Measurements from ENCODE around the gene SNAPC3. TPM values are rescaled to one million over a fixed set of nuclear protein-coding genes. Genes with fewer than 3 reads are reported as not detected.

Gene SNAPC3
- total RNA-seq, 1 experiment from 2014 or later: 21.9 TPM

DNA sequence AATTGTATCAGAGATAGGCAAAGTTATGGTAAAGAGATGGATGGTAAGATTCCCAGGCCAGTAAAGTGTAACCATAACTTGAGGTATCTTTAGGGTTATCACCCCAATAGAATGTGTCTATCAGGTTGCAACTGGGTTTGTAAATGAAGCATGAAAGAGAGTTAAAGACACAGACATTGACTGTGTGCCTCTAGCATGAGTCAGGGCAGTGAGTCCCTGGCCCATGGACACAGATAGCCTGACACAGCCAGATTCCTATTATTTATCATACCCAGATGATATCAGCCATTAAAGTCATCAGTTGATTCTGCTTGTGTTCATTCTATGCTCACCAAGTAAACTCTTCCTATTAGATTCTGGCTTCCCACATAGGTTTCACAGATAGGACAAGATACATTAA is 33.5 kb upstream of the SNAPC3 start:
- CTCF ChIA-PET: interaction anchor here (0.6 to 1.4 kb wide), 2 partner anchors 172 to 179 kb away, joined by 3 read pairs; no protein-coding TSS in a partner anchor
- TF ChIP-seq, protein P1, sequence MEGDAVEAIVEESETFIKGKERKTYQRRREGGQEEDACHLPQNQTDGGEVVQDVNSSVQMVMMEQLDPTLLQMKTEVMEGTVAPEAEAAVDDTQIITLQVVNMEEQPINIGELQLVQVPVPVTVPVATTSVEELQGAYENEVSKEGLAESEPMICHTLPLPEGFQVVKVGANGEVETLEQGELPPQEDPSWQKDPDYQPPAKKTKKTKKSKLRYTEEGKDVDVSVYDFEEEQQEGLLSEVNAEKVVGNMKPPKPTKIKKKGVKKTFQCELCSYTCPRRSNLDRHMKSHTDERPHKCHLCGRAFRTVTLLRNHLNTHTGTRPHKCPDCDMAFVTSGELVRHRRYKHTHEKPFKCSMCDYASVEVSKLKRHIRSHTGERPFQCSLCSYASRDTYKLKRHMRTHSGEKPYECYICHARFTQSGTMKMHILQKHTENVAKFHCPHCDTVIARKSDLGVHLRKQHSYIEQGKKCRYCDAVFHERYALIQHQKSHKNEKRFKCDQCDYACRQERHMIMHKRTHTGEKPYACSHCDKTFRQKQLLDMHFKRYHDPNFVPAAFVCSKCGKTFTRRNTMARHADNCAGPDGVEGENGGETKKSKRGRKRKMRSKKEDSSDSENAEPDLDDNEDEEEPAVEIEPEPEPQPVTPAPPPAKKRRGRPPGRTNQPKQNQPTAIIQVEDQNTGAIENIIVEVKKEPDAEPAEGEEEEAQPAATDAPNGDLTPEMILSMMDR (IDR thresholded peaks at IDR 0.05; ENCODE audit: unreplicated experiment): no peak
- DNase-seq (ENCODE audit: unreplicated experiment): no peak

DNA sequence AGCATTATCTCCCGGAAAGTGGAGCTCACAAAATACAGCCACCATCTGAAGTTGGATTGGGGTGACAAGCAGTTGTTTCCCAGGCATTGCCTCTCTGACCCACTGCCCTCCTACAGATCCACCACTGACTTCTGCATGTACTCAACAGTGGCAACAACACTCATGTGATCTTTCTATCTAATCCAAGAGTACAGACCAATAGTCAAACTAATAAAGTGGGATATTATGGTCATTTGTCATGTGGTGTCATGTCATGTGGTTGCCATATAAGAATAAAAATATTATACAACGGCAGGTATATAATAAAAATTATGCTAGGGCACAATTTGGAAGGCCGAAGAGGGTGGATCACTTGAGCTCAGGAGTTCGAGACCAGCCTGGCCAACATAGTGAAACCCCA is 33.0 kb upstream of the SNAPC3 start:
- intact Hi-C loops (cut with micrococcal nuclease): no loop called here
- TF ChIP-seq, protein P1 (IDR thresholded peaks at IDR 0.05; ENCODE audit: unreplicated experiment): no peak
- Mint-ChIP-seq H3K9me3 (ENCODE audit: unreplicated experiment) (no peaks in the 10 kb centered on the region), H3K4me3 (ENCODE audit: unreplicated experiment) (no peak overlapping the region), H3K27me3 (ENCODE audit: insufficient read depth, unreplicated experiment) (no peaks in the 10 kb centered on the region), H3K36me3 (ENCODE audit: insufficient read depth, unreplicated experiment) (no peaks in the 10 kb centered on the region), H3K4me1 (ENCODE audit: insufficient read depth, unreplicated experiment) (no peaks in the 10 kb centered on the region), H3K27ac (ENCODE audit: low read depth, unreplicated experiment) (no peak overlapping the region)
- CTCF ChIA-PET: interaction anchor here (0.6 to 1.4 kb wide), 2 partner anchors 172 to 179 kb away, joined by 3 read pairs; no protein-coding TSS in a partner anchor
- no peak for DNase-seq (ENCODE audit: unreplicated experiment)
- BruUV-seq (replicated peaks): no TSS peak
- POLR2A ChIA-PET: interaction anchor here (0.6 kb wide), 1 partner anchor 115 kb away, joined by 3 read pairs; no protein-coding TSS in a partner anchor

More for the DNA sequence above, 33.5 kb upstream of the SNAPC3 start:
- Mint-ChIP-seq H3K4me3 (ENCODE audit: unreplicated experiment) (no peak overlapping the region), H3K36me3 (ENCODE audit: insufficient read depth, unreplicated experiment) (no peaks in the 10 kb centered on the region), H3K4me1 (ENCODE audit: insufficient read depth, unreplicated experiment) (no peaks in the 10 kb centered on the region), H3K27ac (ENCODE audit: low read depth, unreplicated experiment) (no peak overlapping the region), H3K27me3 (ENCODE audit: insufficient read depth, unreplicated experiment) (no peaks in the 10 kb centered on the region), H3K9me3 (ENCODE audit: unreplicated experiment) (no peaks in the 10 kb centered on the region)
- BruUV-seq (replicated peaks): no TSS peak
- intact Hi-C loops (cut with micrococcal nuclease): no loop called here
- POLR2A ChIA-PET: interaction anchor here (0.6 kb wide), 1 partner anchor 361 kb away, joined by 3 read pairs; no protein-coding TSS in a partner anchor

DNA sequence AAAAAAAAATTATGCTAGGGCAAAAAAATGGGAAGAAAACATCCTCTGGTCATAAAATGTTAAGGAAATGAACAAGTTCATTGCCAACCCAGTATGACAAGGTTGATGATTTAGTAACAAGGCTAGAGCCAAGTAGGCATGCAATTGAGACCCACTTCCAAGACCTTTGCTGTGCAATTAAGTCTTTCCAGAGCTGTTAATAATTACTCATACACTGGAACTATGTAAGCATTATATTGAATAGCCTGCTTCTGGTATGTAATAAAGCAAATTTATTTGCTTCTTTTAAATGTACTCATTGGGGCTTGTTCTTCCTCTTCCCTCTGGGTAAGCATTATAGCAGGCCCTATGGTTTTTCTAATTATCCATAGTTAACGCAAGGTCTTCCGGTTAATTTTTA is 32.5 kb upstream of the SNAPC3 start:
- ChIA-PET CTCF (interaction anchor here (1.4 kb wide), 1 partner anchor 180 kb away, joined by 3 read pairs; no protein-coding TSS in a partner anchor), POLR2A (interaction anchor here (0.6 kb wide), 1 partner anchor 115 kb away, joined by 3 read pairs; no protein-coding TSS in a partner anchor)
- Mint-ChIP-seq H3K4me1 (ENCODE audit: insufficient read depth, unreplicated experiment) (no peaks in the 10 kb centered on the region), H3K27me3 (ENCODE audit: insufficient read depth, unreplicated experiment) (no peaks in the 10 kb centered on the region), H3K9me3 (ENCODE audit: unreplicated experiment) (no peaks in the 10 kb centered on the region), H3K4me3 (ENCODE audit: unreplicated experiment) (no peak overlapping the region), H3K27ac (ENCODE audit: low read depth, unreplicated experiment) (no peak overlapping the region), H3K36me3 (ENCODE audit: insufficient read depth, unreplicated experiment) (no peaks in the 10 kb centered on the region)
- TF ChIP-seq, protein P1 (IDR thresholded peaks at IDR 0.05; ENCODE audit: unreplicated experiment): no peak
- intact Hi-C loops (cut with micrococcal nuclease): no loop called here
- no TSS peak for BruUV-seq (replicated peaks)
- DNase-seq (ENCODE audit: unreplicated experiment): no peak

DNA sequence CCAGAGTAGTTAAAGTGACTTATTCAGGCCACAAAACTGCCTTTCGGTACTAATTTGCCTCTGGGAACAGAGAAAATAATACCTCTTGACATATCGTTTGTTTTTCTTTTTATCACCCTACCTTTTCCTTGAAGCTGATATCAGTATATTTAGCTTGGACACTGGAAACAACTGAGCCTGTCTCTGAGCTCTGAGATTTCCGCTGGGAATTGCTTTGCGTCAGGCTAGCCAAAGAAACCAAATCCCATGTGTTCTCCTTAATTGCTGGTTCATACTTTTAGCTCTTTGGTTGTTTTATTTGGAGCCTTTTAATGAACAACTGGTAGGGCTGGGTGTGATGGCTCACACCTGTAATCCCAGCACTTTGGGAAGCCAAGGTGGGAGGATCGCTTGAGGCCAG is 30.3 kb upstream of the SNAPC3 start:
- no peak for DNase-seq (ENCODE audit: unreplicated experiment)
- no peaks in the 10 kb centered on the region for H3K4me1 Mint-ChIP-seq (ENCODE audit: insufficient read depth, unreplicated experiment)
- CTCF ChIA-PET: interaction anchor here (0.6 to 1.4 kb wide), 3 partner anchors 24 to 1326 kb away, joined by 3 to 5 read pairs (median 4); no protein-coding TSS in a partner anchor
- intact Hi-C loops (cut with micrococcal nuclease): no loop called here
- no peaks in the 10 kb centered on the region for H3K36me3 Mint-ChIP-seq (ENCODE audit: insufficient read depth, unreplicated experiment)
- no peaks in the 10 kb centered on the region for H3K27me3 Mint-ChIP-seq (ENCODE audit: insufficient read depth, unreplicated experiment)
- no peaks in the 10 kb centered on the region for H3K9me3 Mint-ChIP-seq (ENCODE audit: unreplicated experiment)
- no peak overlapping the region for H3K27ac Mint-ChIP-seq (ENCODE audit: low read depth, unreplicated experiment)
- no TSS peak for BruUV-seq (replicated peaks)
- H3K4me3 Mint-ChIP-seq (ENCODE audit: unreplicated experiment): no peak overlapping the region
- POLR2A ChIA-PET: no interaction called here
- TF ChIP-seq, protein P1 (IDR thresholded peaks at IDR 0.05; ENCODE audit: unreplicated experiment): no peak
